NCI-H2196 treated with DMSO at 0.1 percent for 48 hours (cell line): ENCODE measurements around the gene SUMO2.
"Not testable (repeated sequence)": the region's sequence is repeated elsewhere in the genome, so short reads cannot be mapped to it uniquely, and the experiment has no call there.

ENCODE experiments used
- DNase-seq: peaks from one replicate; lab custom pipeline; 2025; ENCODE audit not compliant: unreplicated experiment; lab: John Stamatoyannopoulos, UW

Gene SUMO2

DNA sequence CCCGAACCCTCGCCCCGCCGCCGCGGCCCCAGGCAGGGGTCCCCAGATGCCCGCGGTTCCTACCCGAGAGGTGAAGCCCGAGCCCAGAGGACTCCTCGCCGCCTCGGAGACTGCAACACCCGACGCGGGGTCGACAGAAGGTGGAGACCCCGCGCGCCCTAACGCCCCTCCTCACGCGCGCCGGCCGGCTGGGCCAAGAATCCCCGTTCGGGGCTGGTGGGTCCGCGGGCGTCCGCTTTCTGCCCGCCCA lies 515 bp downstream of the SUMO2 start:
- no peak for DNase-seq

- no peak for DNase-seq
These were observed 996 bp downstream of the SUMO2 start for GRCh38 chr17:75181608-75182318.

GRCh38 chr17:75181110-75181509 lies 1.6 kb downstream of the SUMO2 start:
- no peak for DNase-seq

DNA sequence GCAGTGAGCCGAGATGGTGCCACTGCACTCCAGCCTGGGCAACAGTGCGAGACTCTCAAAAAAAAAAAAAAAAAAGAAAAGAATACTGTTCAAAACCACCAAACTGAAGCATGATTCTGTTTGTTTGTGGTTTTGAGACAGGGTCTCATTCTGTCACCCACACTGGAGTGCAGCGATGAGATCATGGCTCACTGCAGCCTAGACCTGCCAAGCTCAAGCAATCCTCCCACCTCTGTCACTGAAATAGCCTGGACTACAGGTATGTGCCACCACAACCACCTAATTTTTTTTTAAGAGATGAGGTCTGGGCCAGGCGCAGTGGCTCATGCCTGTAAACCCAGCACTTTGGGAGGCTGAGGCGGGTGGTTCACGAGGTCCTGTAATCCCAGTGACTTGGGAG lies 4.3 kb downstream of the SUMO2 start:
- no peak for DNase-seq

- no peak for DNase-seq
These were observed 6.1 kb downstream of the SUMO2 start for GRCh38 chr17:75176625-75177024.

GRCh38 chr17:75174996-75175395 lies 7.8 kb downstream of the SUMO2 start:
- DNase-seq: no peak

GRCh38 chr17:75173526-75173925 lies 9.2 kb downstream of the SUMO2 start:
- DNase-seq: no peak

DNA sequence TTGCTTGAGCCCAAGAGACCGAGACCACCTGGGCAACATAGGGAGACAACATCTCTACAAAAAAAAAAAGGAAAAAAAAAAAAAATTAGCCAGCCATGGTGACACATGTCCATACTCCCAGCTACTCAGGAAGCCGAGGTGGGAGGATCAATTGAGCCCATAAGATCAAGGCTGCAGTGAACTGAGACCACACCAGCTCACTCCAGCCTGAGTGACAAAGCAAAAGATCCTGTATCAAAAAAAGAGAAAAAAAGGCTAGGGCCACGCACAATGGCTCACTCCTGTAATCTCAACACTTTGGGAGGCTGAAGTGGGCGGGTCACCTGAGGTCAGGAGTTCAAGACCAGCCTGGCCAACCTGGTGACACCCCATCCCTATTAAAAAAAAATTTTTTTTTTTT lies 13.8 kb downstream of the SUMO2 start:
- no peak for DNase-seq

DNA sequence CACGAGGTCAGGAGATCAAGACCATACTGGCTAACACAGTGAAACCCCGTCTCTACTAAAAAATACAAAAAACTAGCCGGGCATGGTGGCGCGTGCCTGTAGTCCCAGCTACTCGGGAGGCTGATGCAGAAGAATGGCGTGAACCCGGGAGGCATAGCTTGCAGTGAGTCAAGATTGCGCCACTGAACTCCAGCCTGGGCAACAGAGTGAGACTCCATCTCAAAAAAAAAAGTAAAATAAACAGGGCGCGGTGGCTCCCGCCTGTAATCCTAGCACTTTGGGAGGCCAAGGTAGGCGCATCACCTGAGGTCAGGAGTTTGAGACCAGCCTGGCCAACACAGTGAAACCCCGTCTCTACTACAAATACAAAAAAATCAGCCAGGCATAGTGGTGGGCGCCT lies 18.2 kb downstream of the SUMO2 start:
- DNase-seq: not testable (repeated sequence)

DNA sequence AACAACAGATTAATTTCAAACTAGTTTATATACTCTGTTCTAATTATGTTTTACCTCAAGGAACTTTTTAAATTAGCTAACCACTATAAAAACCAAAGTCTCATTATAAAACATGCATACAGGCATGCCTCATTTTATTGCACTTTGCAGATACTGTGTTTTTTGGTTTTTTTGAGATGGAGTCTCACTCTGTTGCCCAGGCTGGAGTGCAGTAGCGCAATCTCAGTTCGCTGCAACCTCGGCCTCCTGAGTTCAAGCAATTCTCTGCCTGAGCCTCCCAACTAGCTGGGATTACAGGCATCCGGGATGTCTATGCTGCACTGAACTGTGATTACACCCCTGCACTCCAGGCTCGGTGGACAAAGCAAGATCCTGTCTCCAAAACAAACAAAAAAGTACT lies 19.7 kb downstream of the SUMO2 start:
- DNase-seq: no peak

DNA sequence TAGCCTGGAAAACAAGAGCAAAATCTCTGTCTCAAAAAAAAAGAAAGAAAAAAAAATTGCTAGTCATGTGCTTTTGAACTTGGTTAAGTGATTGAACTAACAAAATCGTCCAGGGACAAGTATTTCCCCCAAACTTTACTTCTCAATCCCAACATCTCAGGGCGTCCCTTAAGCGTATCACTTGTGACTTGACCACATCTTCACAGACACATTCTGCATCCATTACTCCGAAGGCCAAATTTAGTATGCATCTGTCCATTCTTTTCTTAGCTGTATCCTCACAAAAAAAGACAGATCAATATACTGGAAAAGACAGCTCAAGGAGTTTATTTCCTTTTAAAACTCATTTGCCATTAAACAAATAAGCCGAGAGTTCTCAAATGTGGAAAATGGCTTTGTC lies 22.5 kb downstream of the SUMO2 start:
- no peak for DNase-seq

GRCh38 chr17:75159196-75160031 lies 23.3 kb downstream of the SUMO2 start:
- DNase-seq: no peak

GRCh38 chr17:75158480-75158879 lies 24.3 kb downstream of the SUMO2 start:
- DNase-seq: not testable (repeated sequence)

GRCh38 chr17:75155191-75155601 lies 27.6 kb downstream of the SUMO2 start:
- no peak for DNase-seq

- DNase-seq: peak; percentile 93
These were observed 28.3 kb downstream of the SUMO2 start, which contains the start of gene JPT1 for GRCh38 chr17:75154195-75155106. JPT1 (minus strand) TSS chr17:75154512; CDS start chr17:75154397, 115 bp downstream.

GRCh38 chr17:75153780-75154194 lies 29.0 kb downstream of the SUMO2 start:
- no peak for DNase-seq

- peak; percentile 28 for DNase-seq
These were observed 29.6 kb downstream of the SUMO2 start for GRCh38 chr17:75152922-75153779.

DNA sequence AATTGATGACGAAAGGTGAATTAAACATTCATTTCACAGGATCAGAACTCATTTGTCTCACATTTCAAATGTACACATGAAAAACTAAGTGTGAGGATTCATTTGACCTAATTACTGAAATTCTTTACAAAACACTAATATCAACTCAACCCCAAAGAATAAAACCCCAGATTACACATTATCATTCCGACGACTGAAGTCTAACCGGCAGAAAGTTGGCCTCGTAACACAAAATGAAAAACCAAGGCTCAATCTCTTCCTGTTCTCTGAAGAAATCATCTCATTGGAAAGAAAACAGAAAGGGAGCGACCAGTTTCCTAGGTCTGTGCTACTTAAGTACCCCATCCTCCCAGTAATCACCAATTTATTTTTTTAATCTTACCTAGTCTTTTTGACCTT lies 30.2 kb downstream of the SUMO2 start:
- no peak for DNase-seq

- DNase-seq: no peak
These were observed 30.8 kb downstream of the SUMO2 start for GRCh38 chr17:75151930-75152329.

- DNase-seq: no peak
These were observed 34.7 kb downstream of the SUMO2 start for GRCh38 chr17:75147878-75148546.
